Germinal center (tissue), 1 donor: ENCODE data around the gene SLC38A9.

Experiments used
- DNase-seq: peaks from one replicate; pipeline ENCODE4 v3.0.0; 2012; ENCODE audit warnings: mixed read lengths, low spot score

The SLC38A9 gene

DNA sequence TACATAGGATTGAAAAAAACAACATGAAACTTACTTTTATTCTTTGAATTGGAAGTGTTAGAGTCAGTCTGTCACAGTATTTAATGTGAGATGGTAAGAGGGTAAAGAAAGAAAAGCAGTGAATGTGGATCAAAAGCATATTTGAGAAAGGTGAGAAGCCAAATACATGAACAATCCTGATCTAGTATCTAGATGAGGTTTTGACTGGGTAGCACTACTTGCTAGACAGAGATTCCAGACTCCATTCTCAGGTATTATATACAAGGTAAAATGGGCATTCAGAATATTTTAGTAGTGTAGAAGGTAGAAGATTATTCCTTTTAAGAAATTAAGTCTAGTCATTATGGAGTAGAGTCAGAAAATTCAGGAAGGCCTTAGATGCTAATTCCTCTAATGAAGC, 62.2 kb downstream of the SLC38A9 start:
- DNase-seq, result no peak

DNA sequence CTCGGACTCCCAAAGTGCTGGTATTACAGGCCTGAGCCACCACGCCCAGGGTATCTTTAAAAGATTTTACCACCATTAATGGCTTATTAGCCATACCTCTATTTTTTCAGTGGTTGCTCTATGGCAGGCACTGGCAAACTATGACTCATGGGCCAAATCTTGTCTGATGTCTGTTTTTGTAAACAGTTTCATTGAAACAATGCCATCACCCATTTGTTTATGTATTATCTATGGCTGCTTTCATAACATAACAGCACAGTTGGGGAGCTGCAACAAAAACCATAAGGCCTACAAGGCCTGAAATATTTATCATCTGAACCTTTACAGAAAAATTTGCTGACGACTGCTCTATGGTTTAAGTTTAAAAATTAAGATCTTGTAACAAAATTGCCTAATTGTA, 66.8 kb downstream of the SLC38A9 start:
- no peak for DNase-seq

DNA sequence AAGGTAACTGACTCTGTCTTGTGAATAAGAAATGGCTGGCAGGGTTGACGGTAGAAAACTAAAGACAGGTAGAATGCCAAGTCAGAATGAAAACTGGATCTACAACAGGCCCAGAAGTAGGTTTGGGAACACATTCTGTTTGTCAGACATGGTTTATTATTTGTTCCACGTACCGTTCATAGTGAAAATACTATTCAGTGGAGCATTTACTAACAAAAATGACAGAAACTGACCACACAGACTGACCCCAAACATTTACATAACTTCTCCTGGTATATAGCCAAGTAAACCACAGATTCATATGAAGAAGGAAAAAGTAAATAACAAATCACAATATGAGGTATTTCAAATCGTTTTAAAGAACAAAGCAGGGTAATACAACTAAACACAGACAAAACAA, 73.7 kb downstream of the SLC38A9 start:
- no peak for DNase-seq

DNA sequence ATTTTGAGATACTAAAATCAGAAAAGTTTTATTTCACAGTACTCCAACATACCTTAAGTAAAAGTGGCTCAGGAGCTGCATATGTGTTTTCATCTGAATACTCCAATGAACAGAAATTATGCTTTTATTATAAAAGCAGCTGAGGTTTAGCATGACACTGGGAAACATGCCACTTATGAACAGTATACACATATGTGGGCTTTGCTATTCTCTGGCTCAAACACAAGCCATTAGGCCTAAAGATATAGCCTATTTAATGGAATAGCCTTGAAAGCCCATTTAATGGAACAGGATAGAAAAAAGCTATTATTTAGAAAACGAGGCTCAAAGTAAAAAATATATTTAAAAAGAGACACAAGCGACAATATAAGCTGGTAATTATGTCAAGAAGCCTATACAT, 74.1 kb downstream of the SLC38A9 start:
- no peak for DNase-seq

DNA sequence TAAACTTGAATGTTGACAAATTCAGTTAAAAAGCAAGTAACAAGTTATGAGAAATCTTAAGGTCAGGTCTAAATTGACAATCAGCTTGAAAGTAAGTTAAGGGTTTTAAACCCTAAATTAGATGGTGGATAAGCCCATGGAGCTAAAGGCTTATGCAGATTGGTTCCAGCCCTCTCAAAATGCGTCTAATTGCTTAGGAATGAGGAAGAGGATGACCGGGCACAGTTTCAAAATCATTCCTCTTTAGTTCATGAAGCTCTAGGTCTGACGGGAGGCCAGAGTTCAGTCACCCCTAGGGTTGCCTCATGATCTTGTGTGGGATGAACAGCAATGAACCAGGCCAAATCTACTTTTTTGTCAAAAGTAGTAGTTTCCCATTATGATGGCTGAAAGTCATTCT, 75.4 kb downstream of the SLC38A9 start:
- DNase-seq, result no peak

DNA sequence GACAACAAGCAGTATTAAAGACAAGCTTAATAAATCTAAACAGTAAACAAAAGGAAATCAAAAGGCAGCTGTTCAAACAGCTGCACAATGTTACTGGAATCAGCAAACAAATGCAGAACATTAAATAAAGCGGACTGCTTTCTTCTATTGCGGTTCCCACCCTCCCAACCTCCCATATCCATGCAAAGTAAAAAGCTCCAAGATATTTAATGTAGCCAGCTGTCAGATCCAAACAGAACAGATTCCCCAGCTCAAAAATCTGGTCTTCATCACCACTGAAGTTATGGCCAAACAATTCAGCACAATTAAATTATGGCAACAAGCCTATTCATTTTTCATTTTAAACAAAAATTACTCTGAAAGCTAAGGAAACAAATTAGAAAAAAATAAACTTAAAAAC, 75.9 kb downstream of the SLC38A9 start:
- DNase-seq, result no peak

DNA sequence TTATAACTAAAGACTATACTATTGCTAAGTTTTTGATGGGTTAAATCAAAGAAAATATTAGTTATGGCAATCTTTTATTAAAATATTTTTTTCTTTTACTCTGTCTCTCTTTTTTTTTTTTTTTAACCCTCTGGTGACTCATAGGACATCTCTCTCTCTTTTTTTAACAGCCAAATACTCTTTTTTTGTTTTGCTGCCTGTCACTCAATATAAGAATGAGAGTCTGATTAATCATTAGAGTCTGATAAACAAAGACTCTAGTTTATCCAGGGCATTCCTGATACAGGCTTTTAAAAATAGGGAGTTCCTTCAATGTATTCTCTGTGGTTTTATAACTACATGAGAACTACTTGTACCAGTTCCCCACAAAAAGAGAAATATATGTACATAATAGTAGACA, 77.3 kb downstream of the SLC38A9 start:
- DNase-seq, result no peak

DNA sequence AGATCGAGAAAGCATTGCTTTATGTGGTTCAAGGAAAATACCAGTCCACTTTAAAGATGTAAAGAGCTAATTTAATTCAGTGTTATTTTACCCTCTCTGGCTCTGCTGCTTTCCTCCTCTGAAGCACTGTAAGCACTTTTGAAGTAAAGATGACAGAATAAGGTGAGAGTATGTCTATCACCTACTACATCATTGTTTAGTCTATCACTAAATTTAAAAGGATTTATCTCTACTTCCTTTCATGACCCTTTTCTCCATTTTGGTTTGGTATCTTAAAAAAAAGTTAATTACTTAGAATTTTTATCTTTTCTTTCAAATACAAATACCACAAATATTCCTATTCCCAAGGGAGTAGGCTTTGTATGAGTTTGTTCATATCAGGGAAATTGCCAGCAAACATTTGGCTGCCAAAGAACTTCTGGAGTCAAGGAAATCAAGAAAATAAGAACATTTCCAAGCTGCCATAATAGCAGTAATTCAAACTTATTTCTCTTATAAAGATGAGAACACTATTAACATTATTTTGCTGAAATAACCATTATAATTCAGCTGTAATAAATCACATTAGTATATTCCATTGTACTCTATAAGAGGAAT, 77.8 kb downstream of the SLC38A9 start:
- DNase-seq, result no peak

DNA sequence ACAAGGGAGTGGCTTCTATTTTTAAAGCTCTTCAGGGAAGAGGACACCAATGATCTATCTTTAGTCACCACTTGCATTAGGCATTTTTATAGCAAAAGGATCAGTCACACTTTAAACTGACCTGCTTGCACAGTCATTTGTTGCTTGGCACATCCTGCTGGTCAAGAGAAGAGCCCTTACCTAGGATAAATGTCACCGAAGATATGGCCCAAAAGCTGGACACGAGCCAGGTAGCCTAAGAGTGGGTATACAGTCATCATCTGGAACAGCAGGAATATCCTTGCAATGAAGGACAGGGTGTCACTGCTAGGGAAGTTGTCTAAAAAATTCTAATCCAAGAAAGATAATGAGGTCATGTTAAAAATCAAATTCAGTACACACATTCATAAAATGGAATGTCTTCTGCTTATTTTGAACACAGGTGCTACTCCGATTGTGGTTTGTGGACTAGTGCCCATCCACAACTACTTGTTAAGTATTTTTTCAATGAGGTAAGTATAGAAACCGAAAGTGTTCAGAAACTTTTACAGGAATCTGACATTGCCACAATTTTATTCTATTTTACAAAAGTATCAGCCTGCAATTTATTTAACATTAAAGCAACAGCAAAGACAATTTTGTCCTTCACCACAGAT, 78.4 kb downstream of the SLC38A9 start:
- DNase-seq, result no peak

DNA sequence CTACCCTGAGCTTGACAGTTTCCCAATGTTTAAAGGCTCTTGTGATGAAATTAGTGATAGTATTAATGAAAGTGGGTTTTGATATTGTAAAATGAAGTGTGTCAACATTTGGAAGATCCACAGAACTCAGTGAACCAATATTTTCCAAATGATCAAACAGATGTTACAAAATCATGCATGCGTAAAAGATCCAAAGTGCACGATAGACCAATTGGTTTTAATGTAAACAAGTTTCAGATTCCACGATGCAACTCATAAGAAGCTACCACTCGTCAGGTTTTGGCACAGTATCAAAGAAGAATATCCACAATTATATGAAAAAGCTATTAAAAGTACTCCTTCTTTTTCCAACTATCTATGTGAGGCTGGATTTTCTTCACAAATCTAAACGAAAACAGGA, 82.3 kb downstream of the SLC38A9 start:
- no peak for DNase-seq

DNA sequence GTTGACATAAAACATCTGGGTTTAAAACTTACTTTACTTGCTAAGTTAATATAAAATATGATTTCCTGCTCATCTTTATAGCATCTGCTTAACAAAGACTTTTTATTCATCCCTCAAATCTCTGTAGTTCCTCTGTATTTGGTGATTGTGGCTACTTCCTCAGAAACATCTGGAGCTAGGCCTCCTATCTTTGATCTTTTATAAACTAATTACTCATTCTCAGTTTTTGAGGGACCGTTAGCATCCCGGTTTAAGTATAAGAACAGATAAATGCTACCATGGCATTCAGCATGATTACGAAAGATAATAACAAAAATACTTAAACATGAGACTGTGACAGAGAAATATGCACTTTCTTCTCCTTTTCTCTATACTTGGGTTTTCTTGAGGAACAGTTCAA, 85.3 kb downstream of the SLC38A9 start:
- no peak for DNase-seq

DNA sequence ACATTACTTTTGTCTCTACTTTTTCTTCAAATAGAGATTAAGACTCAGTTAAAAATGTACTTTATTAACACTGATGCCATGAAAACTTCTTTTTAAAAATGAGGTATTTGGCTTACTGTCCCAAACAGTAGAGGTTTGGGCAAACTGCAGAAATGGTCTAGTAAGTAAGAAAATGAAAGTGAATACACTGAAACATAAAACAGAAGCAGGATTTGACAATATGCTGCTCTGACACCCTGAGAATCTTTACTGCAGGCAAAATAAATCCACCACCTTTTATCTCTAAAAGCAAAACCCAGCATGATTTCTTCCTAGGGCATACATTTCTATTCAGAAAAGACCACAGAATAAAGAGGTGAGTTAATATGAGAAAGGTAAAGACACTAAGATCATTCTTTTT, 86.2 kb downstream of the SLC38A9 start:
- DNase-seq, result no peak

DNA sequence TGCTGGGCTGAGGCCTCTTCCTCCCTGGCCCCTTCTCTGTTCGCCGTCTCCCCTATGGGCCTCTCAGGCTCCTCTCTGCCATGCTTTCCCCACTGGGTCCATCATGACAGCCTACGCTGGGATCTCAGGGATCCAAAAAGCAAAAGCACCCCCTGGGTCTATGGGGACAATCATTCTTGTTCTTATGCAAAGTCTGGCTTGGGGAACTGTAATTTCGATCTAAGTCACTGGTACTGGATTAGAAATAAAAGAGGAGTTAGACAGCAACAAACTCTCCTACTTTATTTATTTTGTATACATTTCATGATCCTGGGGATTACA, 86.6 kb downstream of the SLC38A9 start:
- DNase-seq, result no peak

DNA sequence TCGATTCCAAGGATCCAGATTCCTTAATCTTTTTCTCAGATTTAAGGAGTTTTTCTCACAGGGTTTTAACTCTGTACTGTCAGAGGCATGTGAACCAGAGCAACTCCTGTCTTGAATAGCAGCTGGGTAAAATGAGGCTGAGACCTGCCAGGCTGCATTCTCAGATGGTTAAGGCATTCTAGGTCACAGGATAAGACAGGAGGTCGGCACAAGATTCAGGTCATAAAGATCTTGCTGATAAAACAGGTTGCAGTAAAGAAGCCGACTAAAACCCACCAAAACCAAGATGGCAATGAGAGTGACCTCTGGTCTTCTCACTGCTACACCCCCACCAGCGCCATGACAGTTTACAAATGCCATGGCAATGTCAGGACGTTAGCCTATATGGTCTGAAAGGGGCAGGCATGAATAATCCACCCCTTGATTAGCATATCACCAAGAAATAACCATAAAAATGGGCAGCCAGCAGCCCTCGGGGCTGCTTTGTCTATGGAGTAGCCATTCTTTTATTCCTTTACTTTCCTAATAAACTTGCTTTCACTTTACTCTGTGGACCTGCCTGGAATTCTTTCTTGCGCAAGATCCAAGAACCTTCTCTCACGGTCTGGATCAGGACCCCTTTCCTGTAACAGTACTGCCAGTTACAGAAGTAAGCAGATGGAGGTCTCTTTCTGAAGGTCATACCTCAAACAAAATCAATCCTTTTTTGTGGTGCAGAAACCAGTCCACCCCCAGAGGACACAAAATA, 87.1 kb downstream of the SLC38A9 start:
- DNase-seq, result no peak

DNA sequence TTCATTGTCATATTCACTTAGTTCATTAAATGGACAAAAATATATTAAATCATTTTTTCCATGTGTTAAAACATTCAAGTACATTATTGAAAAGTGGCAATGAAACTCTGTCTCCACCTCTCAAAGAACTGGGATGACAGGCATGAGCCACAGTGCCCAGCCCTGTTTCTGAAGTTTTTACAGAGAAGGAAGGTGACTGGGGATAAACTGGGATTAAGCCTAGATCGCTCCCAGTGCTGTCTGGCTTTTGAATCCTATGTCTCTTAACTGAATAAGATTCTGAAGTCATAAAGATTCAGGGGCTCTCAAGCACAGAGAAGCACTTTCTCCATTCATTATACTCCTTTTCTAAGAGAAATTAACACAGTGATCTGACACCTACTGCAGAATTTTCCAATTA, 88.3 kb downstream of the SLC38A9 start:
- DNase-seq, result no peak

DNA sequence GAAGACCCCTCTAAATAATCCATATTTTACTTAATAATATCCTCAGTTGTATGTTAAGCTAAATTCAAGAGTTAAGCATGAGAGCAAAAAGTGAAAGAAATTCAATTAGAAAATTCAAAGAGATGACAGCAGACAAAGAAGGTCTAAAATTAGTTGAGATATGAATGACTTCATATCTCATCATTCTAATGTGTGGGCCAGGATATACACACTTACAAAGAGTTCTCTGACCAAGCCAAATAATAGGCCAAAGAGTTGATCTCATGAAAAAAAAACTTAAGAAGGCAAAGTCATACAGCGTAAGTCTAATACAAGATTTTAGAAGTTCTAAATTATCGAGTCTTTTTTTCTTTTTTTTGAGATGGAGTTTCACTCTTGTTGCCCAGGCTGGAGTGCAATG, 89.7 kb downstream of the SLC38A9 start:
- DNase-seq, result no peak

DNA sequence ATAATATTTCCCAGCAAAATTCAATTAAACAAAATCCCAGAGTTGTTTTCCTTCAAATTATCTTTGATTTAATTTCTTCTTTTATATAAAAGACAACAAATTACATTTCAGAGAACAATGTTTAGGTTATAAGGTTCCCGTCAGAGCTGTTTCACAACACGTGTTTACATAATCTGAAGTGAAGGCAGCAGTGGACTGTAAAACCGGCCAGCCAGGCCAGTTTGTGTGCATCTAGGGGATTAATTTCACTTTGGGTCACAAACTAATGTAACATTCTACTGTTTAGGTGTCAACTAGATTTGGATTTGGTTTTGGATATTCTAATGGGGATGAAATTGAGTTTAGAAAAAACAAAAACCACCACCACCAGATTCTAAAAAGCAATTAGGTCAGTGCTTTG, 90.9 kb downstream of the SLC38A9 start:
- no peak for DNase-seq

DNA sequence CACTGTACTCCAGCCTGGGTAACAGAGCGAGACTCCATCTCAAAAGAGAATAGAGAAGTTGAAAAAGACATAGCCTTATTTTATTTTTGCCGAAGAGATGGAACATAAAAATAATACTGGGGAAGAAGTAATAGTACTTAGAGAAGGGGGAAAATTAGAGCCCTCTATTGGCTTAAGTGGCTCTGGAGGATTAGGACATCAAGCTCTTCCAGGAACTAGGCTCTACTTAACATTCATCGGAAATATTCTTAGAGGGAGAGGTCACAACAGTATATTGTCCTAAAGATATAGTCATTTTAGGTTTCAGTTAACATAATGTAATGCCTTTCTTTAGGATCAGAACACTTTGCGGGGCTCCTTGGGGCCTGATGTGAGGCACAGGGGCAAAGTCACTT, 91.4 kb downstream of the SLC38A9 start:
- no peak for DNase-seq

DNA sequence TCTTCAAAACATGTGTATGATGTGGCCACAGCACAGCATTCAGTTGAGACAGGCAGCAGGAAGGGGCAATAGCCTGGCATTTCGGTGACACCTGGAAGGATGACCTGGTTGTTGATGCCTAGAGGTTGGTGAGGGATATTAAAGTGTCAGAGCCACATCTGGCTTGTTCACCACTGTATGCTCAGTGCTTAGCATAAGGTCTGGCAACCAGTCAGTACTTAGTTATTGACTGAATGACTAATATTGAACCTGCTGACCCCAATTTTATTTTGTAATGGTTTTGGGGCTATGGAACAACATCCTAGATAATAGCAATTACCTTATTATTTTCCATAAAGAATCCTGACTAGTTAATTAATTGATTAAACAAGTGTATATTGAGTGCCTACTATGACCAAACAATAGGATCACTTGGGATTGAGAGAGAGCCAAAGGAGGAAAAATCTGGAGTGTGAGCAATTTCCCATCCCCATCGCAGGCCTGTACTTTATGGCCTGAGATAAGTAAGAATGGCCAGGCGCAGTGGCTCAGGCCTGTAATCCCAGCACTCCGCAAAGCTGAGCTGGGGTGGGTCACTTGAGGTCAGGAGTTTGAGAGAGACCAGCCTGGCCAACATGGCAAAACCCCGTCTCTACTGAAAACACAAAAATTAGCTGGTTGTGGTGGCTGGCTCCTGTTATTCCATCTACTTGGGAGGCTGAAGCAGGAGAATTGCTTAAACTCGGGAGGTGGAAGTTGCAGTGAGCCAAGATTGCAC, 91.9 kb downstream of the SLC38A9 start:
- no peak for DNase-seq

DNA sequence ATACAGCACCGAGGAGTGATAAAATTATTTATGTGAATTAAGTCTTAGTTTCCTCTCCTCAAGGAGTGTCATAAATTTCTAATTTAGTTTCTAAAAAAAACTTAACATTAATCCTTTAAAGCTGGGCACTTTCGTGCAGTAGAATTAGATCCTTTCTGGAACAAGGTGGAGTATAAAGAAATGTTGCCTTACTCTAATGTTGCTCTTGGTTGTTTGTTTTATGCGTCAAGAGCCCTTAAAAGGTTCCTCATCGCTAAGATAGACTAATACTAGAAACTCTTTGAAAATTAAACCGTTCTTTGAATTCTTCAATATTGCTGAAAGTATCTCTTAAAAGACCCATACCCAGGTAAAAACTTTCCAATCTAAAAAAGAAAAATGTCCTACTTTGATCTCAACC, 93.8 kb downstream of the SLC38A9 start:
- DNase-seq, result no peak

DNA sequence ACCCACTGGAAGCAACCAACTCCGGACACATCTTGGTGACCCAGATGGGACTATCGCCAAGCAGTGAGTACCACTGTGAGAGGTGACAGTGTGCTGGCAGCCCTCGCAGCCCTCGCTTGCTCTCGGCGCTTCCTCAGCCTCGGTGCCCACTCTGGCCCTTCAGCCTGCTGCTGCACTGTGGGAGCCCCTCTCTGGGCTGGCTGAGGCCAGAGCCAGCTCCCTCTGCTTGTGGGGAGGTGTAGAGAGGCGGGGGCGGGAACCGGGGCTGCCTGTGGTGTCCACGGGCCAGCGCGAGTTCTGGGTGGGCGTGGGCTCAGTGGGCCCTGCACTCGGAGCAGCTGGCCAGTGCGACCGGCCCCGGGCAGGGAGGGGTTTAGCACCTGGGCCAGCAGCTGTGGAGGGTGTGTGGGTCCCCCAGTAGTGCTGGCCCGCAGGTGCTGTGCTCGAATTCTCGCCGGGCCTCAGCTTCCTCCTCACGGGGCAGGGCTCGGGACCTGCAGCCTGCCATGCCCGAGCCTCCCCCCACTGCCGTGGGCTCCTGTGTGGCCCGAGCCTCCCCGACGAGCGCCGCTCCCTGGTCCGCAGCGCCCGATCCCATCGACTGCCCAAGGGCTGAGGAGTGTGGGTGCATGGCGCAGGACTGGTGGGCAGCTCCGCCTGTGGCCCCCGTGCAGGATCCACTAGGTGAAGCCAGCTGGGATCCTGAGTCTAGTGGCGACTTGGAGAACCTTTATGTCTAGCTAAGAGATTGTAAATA, 98.8 kb downstream of the SLC38A9 start:
- DNase-seq, result no peak

DNA sequence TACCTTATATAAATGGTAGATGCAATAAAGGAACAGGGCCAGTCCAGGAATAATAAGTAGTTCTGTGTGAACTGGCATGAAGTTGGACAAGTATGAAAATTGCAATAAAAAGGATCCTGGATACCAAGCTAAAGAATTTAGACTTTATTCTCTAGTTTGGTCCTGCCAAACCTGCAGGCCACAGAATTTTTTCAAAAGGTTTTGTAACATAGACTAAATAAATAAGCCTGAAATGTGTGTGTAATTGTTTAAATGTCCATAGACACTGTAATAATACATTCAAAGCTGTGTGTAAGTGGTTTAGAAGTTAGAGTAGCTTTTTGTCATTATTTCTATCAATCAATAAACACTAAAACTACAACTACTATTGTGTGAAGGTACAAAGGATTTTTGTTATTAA, 101.6 kb downstream of the SLC38A9 start:
- DNase-seq, result no peak
